NCI-H146 treated with DMSO at 0.1 percent for 48 hours (cell line): ENCODE results near the gene CCR6.
"Not testable (repeated sequence)": the region's sequence is repeated elsewhere in the genome, so short reads cannot be mapped to it uniquely, and the experiment has no call there.

ENCODE experiments used
- DNase-seq: peaks from one replicate; lab custom pipeline; 2025; ENCODE audit not compliant: unreplicated experiment; lab: John Stamatoyannopoulos, UW

Gene CCR6

DNA sequence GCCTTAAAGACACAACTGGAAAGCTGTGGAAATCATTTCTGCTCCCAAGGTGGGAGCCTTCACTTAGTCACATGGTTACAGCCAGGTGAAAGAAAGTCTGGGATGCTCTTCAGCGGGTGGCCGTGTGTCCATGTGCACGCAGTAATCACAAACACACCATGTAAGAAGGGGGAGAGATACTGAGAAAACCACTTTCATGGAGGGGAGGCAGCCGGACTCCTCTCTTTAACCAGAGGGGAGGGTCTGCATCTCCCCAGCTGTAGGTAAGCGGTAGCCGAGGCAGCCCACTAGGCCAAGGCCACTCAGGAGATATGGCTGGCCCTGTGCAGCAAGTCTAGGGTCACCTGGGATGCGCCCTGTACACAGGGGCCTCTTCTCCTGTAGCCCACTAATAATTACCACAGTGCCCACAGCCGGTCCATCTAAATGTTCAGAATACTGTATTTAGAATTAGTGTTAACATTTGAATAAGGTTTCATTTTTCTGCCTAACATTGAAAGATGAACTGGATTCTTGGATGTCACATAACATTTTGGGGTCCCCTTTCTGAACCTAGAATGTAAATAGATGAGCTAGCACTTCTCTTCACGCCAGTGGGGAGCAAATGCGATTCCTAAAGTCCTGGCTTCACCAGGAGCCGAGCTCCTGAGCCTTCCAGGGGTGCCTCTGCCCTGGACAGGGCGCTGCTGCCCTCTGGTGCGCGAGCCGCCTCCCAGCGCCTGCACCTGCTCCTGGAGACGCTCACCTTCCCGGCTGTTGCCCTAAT lies 19.0 kb downstream of the CCR6 start:
- DNase-seq: no peak

DNA sequence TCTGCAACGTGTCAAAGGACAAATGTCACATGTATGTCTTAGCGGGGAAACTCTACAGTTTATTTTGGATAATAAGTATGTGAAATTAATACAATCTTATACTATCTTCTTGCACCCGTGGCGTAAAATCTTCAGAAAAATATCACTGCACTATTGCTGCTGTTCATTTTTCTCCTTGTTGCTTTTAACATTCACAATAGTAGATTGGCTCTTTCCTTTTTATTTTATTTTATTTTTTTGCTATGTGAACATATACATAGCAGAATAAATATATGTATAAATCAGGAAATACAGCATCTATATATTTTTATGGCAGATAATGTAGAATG lies 19.5 kb downstream of the CCR6 start:
- DNase-seq: no peak

DNA sequence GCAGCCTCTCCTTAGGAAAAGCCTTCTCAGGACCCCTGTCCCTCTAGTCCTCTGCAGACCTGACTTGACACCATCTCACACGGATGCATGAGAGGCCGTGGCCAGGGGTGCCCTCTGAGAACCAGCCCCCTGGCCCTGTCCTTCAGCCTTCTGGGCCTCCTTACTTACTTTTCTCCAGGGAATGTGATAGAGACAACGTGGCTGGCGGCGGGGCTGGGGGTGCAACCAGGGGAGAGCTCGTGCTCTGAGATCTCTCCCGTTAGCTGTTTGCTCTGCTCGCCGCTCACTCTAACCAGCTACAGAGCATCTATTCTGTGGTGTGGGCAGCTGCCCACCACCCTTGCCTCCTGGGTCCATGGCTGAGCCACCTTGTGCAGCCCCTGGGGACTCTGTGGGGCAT lies 20.1 kb downstream of the CCR6 start:
- no peak for DNase-seq

DNA sequence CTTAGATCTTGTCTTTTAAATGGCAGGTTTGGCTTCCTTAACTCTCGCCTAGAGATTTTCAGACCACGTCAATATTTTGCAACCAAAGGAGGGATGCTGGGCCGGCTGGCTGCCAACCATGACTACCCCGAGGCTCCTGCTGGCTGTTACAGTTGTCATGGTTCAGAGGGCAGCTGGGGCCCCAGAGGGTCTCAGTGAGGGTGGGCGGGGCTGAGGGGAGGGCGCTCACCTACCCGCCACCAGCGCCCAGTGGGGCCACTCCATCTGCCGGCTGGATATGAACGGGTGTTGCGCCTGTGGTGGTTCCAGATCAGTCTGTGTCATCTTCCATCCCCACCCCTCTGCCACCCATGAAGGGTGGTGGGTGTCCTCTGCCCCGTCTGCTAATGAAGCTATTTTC lies 22.6 kb downstream of the CCR6 start:
- DNase-seq: no peak

DNA sequence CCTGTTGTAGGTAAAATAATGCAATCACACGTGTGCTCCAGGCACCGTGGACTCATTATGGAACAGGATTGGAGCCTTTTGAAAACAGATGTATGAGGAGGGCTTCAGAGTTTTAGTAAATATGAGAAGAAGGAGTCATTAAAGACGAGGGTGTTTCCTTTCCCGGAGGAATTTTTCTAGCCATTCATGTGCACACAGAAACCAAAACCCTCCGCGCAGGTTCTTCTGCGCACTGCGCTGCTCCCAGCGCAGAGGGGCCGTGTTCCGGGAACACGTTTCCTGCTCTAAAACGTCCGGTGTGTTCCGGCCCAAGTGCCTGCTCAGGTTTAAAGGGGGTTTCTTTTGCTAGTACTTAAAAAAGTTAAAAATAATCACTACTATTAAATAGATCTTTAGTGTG lies 23.2 kb downstream of the CCR6 start:
- DNase-seq: no peak

DNA sequence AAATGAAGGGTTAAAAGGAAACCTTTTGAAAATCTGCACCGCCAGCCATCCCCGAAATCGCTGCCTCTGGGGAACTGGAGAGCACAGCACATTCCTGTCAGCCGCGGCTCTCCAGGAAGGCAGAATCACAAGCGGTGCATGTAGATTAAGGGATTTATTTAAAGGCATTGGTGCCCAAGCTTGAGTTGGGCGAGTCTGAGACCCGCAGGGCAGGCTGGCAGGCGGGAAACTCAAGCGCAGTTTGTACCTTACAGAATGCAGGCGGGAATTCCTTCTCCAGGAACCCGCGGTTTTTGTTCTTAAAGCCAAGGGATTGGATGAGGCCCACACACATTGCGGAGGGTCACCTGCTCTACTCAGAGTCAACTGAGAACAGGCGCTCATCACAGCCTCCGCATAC lies 24.1 kb downstream of the CCR6 start:
- no peak for DNase-seq

DNA sequence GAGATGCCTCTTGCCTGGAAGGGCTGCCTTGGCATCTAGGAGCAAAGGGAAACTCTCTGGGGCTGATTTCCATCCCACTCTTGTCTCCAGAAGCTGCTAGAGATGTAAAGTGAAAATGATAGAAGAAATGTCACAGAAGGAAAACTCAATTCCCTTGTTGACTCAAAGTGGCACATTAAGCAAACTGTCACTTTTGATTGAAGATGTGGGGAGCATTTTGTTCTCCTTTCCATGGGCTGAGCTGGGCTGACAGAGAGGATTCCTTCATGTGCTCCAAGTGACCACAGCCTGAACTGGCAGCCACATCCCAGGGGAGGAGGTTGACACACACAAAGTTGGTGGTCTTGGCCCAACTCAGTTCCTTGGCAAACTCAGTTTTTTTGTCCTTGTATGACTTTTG lies 25.1 kb downstream of the CCR6 start:
- no peak for DNase-seq

DNA sequence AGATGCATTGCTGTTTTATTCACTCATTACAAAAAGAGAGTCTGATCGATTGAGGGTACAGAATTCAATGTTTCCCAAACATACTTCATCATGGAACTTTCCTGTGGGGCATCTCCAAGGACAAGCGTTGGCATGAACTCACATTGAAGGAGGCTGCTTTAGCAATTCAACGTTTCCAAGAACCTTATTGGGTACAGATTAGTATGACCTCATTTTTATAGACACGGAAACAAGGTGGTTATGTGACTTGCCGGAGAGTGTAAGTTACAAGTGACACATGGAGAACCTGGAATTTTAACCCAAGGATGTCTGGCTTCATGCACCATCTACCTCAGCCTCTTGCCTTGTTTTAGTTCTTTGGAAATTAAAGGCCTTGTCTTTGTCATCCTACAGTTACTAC lies 26.1 kb downstream of the CCR6 start:
- DNase-seq: no peak

DNA sequence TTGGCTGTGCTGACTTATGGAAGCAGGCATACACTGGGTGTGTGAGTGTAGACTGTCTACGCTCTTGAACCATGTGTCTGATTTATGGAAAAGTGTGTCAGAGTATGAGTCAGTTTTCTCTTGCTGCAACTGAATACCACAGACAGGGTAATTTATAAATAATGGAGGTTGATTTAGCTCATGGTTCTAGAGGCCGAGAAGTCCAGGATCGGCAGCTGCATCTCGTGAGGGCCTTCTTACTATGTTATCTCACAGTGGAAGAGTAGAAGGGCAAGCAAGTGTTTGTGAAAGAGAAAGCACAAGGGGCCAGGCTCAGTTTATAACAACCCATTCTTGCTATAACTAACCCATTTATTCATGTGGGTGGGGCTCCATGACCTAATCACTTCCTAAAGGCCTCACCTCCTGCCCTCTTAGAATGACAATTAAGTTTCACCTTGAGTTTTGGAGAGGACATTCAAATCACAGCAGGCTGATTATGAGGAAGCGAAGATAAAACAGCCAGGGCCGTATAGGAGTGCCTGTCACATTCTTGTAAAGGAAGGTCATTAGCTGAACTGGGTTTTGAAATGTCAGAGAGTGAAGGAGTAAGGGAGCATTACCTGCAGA lies 28.1 kb downstream of the CCR6 start:
- DNase-seq: no peak

DNA sequence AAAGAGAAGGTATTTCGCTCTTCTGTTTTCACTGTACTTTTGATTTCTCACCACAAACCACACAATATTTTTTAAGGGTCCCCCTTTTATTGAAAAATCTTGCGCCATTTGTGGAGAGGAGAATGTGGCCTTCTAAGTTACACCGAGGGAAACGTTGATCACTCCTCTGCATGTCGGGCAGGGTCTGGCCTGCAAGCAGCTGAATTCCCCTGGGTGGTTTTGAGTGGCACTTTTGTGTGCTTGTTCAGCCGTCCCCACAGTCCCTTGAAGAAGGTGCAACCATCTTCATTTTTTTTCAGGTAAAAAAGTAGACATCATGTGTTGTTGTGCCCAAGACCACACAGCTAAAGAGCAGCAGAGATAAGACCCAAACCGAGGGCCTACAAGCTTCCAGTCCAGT lies 28.8 kb downstream of the CCR6 start:
- no peak for DNase-seq

DNA sequence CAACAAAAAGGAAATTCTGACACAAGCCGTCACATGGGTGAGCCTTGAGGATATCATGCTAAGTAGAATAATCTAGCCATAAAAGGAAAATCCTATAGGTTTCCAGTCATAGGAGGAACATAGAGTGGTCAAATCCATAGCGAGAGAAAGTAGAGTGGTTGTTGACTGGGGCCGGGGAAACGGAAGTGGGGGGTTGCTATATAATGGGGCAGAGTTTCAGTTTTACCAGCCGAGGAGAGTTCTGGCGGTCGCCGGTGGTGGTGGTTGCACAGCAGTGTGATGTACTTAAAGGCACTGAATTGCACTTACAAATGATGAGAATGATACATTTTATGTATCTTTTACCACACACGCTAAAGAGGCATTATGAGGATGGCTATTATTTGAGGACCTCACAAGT lies 30.0 kb downstream of the CCR6 start:
- DNase-seq: no peak

DNA sequence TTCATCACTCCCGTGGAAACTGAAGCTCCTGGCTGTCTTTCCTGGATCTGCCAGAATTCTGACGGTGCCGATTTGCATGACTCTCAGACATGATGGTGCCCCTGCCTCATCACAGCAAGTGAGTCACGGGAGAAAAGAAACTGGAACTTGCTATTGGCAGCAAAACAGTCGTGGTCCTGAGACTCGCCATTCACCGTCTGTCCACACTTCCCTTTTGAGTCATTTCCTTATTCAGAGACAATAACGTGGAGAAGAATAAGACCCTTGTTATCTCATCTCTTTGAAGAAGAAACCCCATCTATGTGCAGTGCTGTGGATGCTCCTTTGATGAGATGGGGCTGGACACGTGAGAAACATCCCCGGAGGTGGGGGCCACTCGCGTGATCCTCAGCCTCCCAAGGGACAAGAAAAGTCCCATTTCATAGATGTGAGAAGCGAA lies 30.6 kb downstream of the CCR6 start:
- DNase-seq: no peak

DNA sequence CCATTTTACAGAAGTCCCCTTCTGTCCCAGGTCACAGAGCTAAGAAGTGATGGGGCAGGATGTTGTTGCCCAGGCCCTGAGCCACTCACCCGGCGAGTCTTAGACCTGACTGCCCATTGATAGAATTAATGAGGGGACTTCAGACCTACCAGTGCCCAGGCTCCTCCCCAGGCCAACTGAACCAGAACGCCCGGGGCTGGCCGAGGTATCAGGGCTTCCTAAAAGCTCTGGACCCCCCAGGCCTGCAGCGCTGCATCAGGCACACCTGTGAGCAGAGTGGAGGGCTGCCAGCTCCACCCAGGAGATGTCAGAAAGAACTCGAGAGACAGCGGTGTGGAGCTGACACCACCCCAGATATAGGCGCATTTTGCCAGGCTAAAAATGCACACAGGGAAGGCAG lies 31.4 kb downstream of the CCR6 start:
- DNase-seq: no peak

DNA sequence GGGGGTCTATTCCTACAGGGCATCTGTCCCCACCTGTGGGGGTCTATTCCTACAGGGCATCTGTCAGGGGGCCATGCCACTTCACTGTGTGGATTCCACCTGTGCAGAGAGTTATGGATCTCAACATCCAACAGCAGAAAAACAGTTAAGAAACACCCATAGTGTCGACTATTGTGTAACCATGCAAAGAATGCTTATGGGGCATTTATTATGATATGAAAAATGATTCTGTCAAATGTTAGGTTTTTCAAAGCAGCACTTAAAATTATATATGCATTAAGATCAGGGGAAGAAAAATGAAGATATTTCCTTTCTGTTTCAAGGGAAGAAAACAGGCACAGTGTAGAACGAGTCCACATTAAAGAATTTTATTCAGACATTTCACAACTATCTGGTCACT lies 32.0 kb downstream of the CCR6 start:
- DNase-seq: no peak

DNA sequence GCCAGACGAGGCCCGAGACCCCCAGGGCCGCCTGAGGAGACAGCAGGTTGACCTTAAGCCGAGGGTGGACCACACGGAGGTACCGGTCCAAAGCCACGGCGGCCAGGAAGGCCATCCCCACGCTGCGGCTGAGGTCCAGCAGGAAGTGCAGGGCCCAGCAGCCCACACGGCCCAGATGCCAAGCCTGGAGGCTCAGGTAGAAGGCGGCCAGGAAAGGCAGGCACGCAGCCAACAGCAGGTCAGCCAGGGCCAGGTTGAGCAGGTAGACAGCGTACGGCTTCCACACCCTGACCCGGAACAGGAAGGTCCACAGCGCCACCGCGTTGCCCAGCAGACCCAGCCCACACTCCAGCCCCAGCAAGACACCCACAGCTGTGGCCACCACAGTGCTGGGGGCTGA lies 34.5 kb downstream of the CCR6 start:
- DNase-seq: no peak

DNA sequence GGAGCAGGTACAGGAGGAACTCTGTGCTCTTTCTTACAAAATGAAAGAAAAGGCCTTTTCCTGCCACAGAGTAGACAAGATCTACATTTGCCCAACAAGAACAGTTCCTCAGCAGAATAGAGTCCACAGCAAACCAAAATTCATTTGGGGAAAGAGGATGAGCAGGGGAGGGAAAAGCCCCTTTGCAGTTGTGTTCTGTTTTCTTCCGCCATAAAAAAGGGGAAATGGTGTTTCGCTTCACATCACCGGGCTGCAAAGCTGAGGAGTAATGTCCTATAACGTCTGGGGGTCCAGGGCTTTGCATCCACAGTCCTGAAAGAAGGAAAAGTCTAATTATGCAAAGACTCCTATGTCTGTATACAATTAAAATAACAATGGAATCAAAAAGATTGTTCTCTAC lies 35.0 kb downstream of the CCR6 start, which contains the start of gene GPR31:
Gene GPR31 (minus strand): TSS at position 118 of the 400 bp plus-strand sequence. CDS start 149 bp downstream, outside the sequence.
- DNase-seq: no peak

DNA sequence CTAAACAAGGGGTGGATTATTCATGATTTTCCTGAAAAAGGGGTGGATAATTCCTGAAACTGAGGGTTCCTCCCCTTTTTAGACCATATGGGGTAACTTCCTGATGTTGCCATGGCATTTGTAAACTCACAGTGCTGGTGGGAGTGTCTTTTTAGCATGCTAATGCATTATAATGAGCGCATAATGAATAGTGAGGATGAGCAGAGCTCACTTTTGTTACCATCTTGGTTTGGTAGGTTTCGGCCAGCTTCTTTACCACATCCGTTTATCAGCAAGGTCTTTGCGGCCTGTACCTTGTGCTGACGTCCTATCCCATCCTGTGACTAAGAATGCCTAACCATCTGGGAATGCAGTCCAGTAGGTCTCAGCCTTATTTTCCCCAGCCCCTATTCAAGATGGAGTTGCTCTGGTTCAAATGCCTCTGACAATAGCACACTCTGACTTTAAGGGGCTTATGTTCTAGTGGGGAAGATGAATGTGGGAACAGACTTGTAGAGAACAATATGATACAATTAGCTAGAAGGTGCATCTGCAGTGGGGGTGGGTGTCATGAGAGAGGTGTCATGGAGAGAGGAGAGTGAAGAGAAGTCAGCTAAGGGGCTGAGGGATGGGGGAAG lies 39.1 kb downstream of the CCR6 start:
- no peak for DNase-seq

DNA sequence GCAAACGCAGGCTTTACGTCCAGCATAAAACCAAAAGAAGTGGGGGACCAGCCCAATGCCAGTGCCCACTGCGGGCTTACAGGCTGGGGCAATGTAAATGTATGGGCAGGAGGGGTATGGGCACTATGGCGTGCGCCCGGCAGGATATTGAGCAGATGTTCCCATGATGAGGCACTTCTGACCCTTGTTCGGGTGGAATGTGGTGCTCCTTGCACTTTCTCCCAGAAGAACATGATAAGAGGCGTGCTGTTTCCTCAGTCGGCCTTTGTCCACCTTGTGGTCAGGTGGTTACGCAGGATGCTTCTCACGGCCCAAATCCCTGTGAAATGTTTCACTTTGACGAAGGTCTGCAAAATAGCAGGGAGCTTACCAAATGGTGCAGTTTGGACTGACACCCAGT lies 39.7 kb downstream of the CCR6 start:
- DNase-seq: no peak

DNA sequence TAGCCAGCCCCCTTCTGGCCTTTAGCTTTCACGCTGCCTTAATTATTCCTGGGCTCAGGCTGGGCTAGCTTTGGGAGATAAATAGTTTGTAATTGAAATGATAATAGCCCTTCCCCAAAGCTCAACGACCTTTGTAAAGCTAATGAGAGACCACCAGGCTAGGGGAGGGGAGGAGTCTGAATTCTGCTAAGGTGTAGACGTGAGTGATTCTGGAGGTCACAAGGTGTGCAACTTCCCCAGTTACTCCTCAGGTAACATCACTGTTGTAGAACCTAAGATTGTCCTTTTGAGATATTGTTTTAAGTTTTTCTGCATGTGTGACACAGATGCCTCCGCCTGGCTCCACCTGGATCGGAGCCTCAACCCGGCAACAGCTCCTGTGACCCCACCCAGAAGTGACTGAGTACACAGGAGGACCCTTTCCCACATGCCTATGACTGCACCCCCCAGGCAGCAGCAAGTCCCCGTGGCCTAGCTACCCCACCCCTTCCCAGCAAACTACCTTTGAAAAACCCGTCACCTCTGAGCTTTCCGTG lies 40.6 kb downstream of the CCR6 start:
- no peak for DNase-seq

DNA sequence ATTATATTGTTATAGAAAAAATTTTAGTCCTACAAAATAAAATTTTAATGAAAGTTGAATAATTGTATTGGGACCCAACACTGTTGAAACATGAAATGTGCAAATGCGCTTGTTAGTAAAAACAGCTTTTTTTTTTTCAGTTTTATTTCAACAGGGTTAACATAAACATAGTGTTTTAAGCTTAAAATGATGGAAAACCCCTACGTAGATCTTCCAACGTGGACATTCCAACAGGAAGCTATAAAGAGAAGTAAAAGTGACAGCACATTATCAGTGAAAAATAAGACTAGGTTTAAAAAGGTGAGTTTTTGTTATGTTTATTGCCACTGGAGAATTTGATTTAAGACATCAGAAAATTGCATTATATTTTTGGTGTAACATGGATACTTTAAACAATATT lies 41.4 kb downstream of the CCR6 start:
- no peak for DNase-seq

DNA sequence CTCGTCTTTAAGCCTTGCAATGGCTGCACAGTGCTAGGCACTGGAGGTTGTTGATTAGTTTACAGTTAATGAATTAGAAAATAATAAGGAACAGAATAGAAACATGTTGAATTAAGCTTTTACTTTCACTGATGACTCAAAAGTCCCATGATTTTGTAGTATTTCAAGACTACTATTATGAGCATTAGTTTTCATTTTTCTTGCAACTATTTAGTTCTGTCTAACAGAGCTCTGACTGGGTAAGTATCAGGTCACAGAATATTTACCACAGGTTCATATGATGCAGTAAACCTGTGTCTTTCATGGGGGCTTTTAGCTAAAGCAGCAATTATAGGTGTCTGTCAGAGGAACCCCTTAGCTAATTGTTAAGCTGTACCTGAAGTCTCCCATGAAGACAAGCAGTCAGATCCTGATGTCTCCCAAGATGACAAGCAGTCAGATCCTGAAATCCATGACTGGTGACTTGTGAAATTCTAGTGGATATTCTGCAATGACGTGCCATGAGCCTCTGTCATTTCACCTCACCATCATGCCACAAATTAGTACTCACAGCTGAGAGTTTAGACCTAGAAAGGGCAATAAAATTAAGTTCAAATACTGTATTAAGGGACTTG lies 43.1 kb downstream of the CCR6 start:
- no peak for DNase-seq

DNA sequence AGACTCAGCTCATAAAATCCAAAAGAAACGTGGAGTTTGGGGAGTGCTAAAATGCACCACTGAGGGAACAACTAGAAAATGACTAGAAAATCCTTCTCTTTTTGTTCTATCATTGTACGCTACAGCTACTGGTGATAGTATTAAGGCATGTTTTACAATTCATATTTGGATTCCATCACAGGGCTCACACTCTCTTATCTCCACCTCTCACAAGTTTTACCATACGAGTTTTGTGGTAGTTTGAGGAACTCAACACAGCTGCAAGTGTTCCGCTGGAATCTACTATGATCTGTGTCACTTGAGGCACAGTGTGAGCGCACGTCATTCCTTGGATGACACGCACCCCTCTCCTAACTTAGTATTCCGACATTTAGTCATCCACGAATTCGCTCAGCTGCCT lies 44.8 kb downstream of the CCR6 start:
- DNase-seq: not testable (repeated sequence)
